Lower leg skin (tissue), 4 donors: ENCODE data around the gene KCNJ9. TPM values are rescaled to one million over a fixed set of nuclear protein-coding genes. Genes with fewer than 3 reads are reported as not detected.

Experiments used
- DNase-seq, 2 donors: peaks; one replicate each; pipeline ENCODE4 v3.0.0-alpha.2; 2019; ENCODE audit warnings: low spot score in 2 of 2
- H3K4me3 ChIP-seq: fragments of 200-600 bp; sonication (generic); 2 replicates; pipeline ENCODE4 v1.5.1; 2017; ENCODE audit warnings: mild to moderate bottlenecking, low read depth; ENCODE audit not compliant: poor library complexity, severe bottlenecking
- CTCF ChIP-seq, 3 donors: fragments of 450-650 bp; IDR thresholded peaks; one replicate each; pipeline ENCODE4 v1.5.1; 2016; ENCODE audit warnings: antibody characterized with exemption in 3 of 3, mild to moderate bottlenecking in 3 of 3, moderate library complexity in 2 of 3
- POLR2A ChIP-seq, 2 donors: fragments of 450-650 bp; IDR thresholded peaks; one replicate each; pipeline ENCODE4 v1.6.1; 2016 to 2017; ENCODE audit warnings: antibody characterized with exemption in 2 of 2, mild to moderate bottlenecking in 1 of 2, moderate library complexity in 1 of 2
- WGBS, 2 donors: methylation state at CpG; one replicate each; pipeline ENCODE4 v1.1.5; 2018; 5-methylcytosine and 5-hydroxymethylcytosine counted together
- intact Hi-C: fragments of 100-400 bp; cut with DNase I; formaldehyde crosslinking; loops from one replicate; pipeline ENCODE4 v1.15.0; 2023; ENCODE audit warnings: low total_unique reads
- total RNA-seq, 4 donors: library from RNA; depleted of rRNA; stranded (reverse); fragments of >200 nt; gene quantifications; one replicate each; pipeline ENCODE4 v1.1.0, GENCODE V29; 2016

KCNJ9 gene
- total RNA-seq, 4 donors from 2014 or later, result 0.12 TPM; not detected in 3

- 92% methylated on average over 2 of the region's 2 CpGs for WGBS, 2 donors
- intact Hi-C loops, result loop anchor here (10.0 kb wide), 1 partner anchor 95 kb away; the partner anchor contains the start of gene CASQ1
- H3K4me3 ChIP-seq, result no peak overlapping the region
- TF ChIP-seq CTCF (IDR thresholded peaks at IDR 0.05) (no peak), POLR2A (IDR thresholded peaks at IDR 0.05) (no peak)
- DNase-seq, result no peak
Measured at GRCh38 chr1:160099716-160100375, 18.5 kb downstream of the KCNJ9 start.

GRCh38 chr1:160101037-160101716 is 19.8 kb downstream of the KCNJ9 start:
- TF ChIP-seq CTCF (IDR thresholded peaks at IDR 0.05) (peak in 1 of 3 donors; percentile 41), POLR2A (IDR thresholded peaks at IDR 0.05) (no peak)
- WGBS, 2 donors, result 22 to 24% methylated on average over 13 of the region's 13 CpGs
- H3K4me3 ChIP-seq, result no peak overlapping the region
- intact Hi-C loops, result loop anchor here (10.0 kb wide), 1 partner anchor 94 kb away; the partner anchor contains the start of gene CASQ1
- peak; percentile 67 to 94 for DNase-seq

DNA sequence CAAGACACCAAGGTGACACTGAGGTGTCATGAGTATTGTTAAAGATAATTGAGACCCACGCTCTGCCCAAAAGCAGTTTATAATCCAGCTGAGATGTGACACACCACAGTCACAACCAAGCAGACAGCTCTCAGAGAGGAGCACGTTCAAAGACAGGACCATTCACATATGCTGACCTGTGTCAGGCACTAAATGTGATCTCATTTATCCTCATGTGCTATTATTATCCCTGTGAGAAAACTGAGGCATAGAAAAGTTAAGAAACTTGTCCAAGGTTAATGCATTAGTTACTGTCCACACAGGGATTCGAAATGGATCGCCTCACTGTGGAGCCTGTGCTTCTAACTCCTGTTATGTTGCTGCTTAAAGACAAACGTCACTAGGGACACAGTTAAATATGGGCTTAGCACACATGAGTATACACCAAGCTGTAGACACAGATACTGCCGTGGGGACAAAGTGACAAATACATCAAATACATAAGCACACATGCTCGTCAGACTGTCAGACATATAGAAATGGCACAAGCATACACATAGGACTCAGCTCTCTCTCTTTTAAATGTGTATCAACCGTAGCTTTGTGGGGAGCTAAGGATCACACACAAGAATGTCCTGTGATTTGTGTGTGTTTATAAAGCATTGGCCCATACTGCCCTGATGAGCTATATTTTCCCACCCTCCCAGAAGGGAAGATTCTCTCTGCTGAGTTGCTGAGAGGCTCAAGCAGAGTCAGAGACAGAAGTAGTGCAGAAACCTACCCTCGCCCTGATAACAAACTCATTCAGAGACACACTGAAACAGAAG is 20.6 kb downstream of the KCNJ9 start:
- intact Hi-C loops, result loop anchor here (10.0 kb wide), 1 partner anchor 93 kb away; the partner anchor contains the start of gene CASQ1
- H3K4me3 ChIP-seq, result no peak overlapping the region
- TF ChIP-seq CTCF (IDR thresholded peaks at IDR 0.05) (no peak), POLR2A (IDR thresholded peaks at IDR 0.05) (no peak)
- WGBS, 2 donors, result 78 to 83% methylated on average over 9 of the region's 9 CpGs
- no peak for DNase-seq

DNA sequence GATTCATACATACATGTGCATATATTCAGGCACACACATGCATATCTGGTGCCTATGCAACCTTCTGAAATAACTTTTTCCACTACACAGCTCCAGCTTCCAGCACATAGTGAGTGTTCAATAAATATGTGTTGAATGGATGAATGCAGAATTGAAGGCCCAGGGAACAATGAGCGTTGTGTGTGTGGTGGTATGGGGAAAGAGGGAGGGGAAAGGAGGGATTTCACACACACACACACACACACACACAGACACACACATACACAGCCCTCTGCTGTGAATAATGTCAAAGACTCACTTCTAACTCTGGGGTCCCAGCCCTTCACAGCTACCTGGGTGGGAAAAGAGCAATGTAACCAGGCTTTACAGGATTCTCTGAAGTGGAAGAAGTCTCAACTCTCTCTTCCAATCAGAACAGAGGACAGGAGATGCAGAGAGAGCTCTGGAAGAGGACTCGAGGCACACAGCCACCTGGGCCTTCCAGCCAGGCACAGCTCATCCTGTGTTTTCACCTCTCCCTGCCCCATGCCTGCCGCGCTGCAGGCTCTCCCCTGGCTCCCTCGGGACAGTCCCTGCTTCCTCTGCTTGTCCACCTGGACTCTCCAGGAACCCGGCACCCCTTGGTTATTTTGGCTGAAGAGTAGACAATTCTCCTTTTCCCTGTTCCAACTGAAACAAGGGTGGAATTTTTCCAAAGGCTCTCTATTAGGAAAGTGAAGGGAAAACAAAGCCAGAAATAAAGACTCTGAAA is 22.5 kb downstream of the KCNJ9 start:
- no peak for DNase-seq
- intact Hi-C loops, result loop anchor here (10.0 kb wide), 1 partner anchor 91 kb away; the partner anchor contains the start of gene CASQ1
- TF ChIP-seq CTCF (IDR thresholded peaks at IDR 0.05) (no peak), POLR2A (IDR thresholded peaks at IDR 0.05) (no peak)
- no peak overlapping the region for H3K4me3 ChIP-seq
- WGBS, 2 donors, result 67 to 78% methylated on average over 6 of the region's 6 CpGs

DNA sequence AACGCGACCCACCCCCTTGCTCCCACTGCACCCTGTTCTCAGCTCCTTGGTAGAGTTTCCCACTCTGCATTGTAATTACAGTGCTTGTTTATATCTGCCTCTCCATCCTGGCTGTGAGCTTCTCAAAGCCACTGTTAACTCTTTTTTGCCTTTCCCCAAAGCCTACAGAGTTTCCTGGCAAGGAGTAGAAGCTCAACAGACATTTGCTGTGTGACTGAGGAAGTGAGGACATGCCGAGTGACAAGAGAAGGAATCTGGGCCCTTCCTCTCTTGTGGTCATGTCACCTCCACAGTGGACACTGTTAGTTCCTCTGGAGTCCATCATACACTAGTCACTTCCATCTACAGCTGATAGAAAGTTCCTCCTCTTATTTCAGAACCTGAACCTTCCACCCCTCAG is 23.1 kb downstream of the KCNJ9 start:
- no peak overlapping the region for H3K4me3 ChIP-seq
- WGBS, 2 donors, result 77 to 81% methylated on average over 3 of the region's 3 CpGs
- no peak for DNase-seq
- intact Hi-C loops, result loop anchor here (10.0 kb wide), 1 partner anchor 90 kb away; the partner anchor contains the start of gene CASQ1
- TF ChIP-seq CTCF (IDR thresholded peaks at IDR 0.05) (no peak), POLR2A (IDR thresholded peaks at IDR 0.05) (no peak)
